Measurements from ENCODE around the gene SPTAN1. TPM values are rescaled to one million over a fixed set of nuclear protein-coding genes. Genes with fewer than 3 reads are reported as not detected.
"Not testable (repeated sequence)": the region's sequence is repeated elsewhere in the genome, so short reads cannot be mapped to it uniquely, and the experiment has no call there.

Gene SPTAN1
- total RNA-seq = 100 to 1,000 TPM; 277 to 336 TPM
- long read RNA-seq, full-length matches to known transcripts = 6 of 75 reads
- long read RNA-seq, partial matches to known transcripts = 61 of 75 reads
- long read RNA-seq, other reads (novel, unspliced or antisense) = 8 of 75 reads

GRCh38 chr9:128552153-128552743 lies at the start of gene SPTAN1:
SPTAN1 (plus strand) TSS chr9:128552587; CDS start chr9:128566741, 14,154 bp downstream.
- DNase-seq (peak; percentile 92), ATAC-seq (peak; percentile 89 to 92)
- intact Hi-C loops (cut with DNase I) = loop anchor here in 1 of 2 donors (5.0 kb wide), 1 partner anchor 95 kb away; the partner anchor contains the start of gene ODF2

- ATAC-seq; DNase-seq; intact Hi-C loops (cut with DNase I): not testable (repeated sequence)
These were observed 49.0 kb upstream of the SPTAN1 start for GRCh38 chr9:128503415-128503825.

GRCh38 chr9:128503870-128504269 lies 48.5 kb upstream of the SPTAN1 start:
- intact Hi-C loops (cut with DNase I) = no loop called here
- ATAC-seq = peak in 1 of 2 donors; percentile 36
- no peak for DNase-seq

GRCh38 chr9:128504485-128505413 lies 47.6 kb upstream of the SPTAN1 start, which contains the start of gene GLE1:
GLE1 (plus strand) TSS chr9:128504719; CDS start chr9:128504806, 87 bp downstream.
- intact Hi-C loops (cut with DNase I) = no loop called here
- ATAC-seq (peak; percentile 99 to 100), DNase-seq (peak; percentile 97)

- ATAC-seq (no peak), DNase-seq (no peak)
- intact Hi-C loops (cut with DNase I) = no loop called here
These were observed 47.0 kb upstream of the SPTAN1 start for GRCh38 chr9:128505414-128505765.

GRCh38 chr9:128505906-128506305 lies 46.5 kb upstream of the SPTAN1 start:
- DNase-seq; ATAC-seq; intact Hi-C loops (cut with DNase I): not testable (repeated sequence)

GRCh38 chr9:128512820-128513219 lies 39.6 kb upstream of the SPTAN1 start:
- intact Hi-C loops (cut with DNase I) = no loop called here
- ATAC-seq (no peak), DNase-seq (no peak)

- ATAC-seq (no peak), DNase-seq (no peak)
- intact Hi-C loops (cut with DNase I) = no loop called here
These were observed 30.4 kb upstream of the SPTAN1 start for GRCh38 chr9:128521956-128522355.

- intact Hi-C loops (cut with DNase I) = no loop called here
- DNase-seq = no peak
- ATAC-seq = peak in 1 of 2 donors; percentile 49
These were observed 29.0 kb upstream of the SPTAN1 start for GRCh38 chr9:128523199-128523925.

- ATAC-seq = no peak
- DNase-seq = no peak
- intact Hi-C loops (cut with DNase I) = no loop called here
These were observed 25.7 kb upstream of the SPTAN1 start for GRCh38 chr9:128526720-128527119.

- ATAC-seq = no peak
- intact Hi-C loops (cut with DNase I) = no loop called here
- no peak for DNase-seq
These were observed 23.8 kb upstream of the SPTAN1 start for GRCh38 chr9:128528445-128529160.

GRCh38 chr9:128529191-128529590 lies 23.2 kb upstream of the SPTAN1 start:
- ATAC-seq = no peak
- no peak for DNase-seq
- intact Hi-C loops (cut with DNase I) = no loop called here

- no peak for DNase-seq
- no peak for ATAC-seq
- intact Hi-C loops (cut with DNase I) = no loop called here
These were observed 19.8 kb upstream of the SPTAN1 start for GRCh38 chr9:128532581-128532980.

GRCh38 chr9:128540634-128541360 lies 11.6 kb upstream of the SPTAN1 start:
- ATAC-seq = peak in 1 of 2 donors; percentile 72
- DNase-seq = no peak
- intact Hi-C loops (cut with DNase I) = no loop called here

GRCh38 chr9:128546504-128546903 lies 5.9 kb upstream of the SPTAN1 start:
- no peak for ATAC-seq
- intact Hi-C loops (cut with DNase I) = no loop called here
- no peak for DNase-seq

- no peak for ATAC-seq
- DNase-seq = no peak
- intact Hi-C loops (cut with DNase I) = no loop called here
These were observed 3.5 kb upstream of the SPTAN1 start for GRCh38 chr9:128548876-128549275.

GRCh38 chr9:128550226-128550625 lies 2.2 kb upstream of the SPTAN1 start:
- ATAC-seq (no peak), DNase-seq (no peak)
- intact Hi-C loops (cut with DNase I) = loop anchor here in 1 of 2 donors (5.0 kb wide), 1 partner anchor 93 kb away; the partner anchor contains the start of gene ODF2

Data from left cardiac atrium (tissue), 4 donors.